ENCODE results near the gene FCMR. TPM values are rescaled to one million over a fixed set of nuclear protein-coding genes. Genes with fewer than 3 reads are reported as not detected.

The FCMR gene
- total RNA-seq, 4 donors from 2014 or later = 1.2 to 5.2 (median 3.0) TPM

GRCh38 chr1:206904423-206905142 is 17.2 kb downstream of the FCMR start:
- 89 to 91% methylated on average over 10 of the region's 10 CpGs for WGBS, 2 donors
- Histone ChIP-seq H3K27me3 (no peaks in the 10 kb centered on the region), H3K4me1 (peaks cover 5 to 16% of the 10 kb centered on the region in 2 donors), H3K36me3 (no peaks in the 10 kb centered on the region), H3K9me3 (no peaks in the 10 kb centered on the region), H3K27ac (no peak overlapping the region), H3K4me3 (replicated peaks in 1 of 3) (no peak overlapping the region)
- DNase-seq = no peak
- TF ChIP-seq CTCF (IDR thresholded peaks at IDR 0.05) = no peak
- no peak for TF ChIP-seq POLR2A (IDR thresholded peaks at IDR 0.05)
- intact Hi-C loops (cut with DNase I) = loop anchor here (10.0 kb wide), 1 partner anchor 100 kb away; no protein-coding TSS in a partner anchor

GRCh38 chr1:206903687-206904086 is 18.1 kb downstream of the FCMR start:
- Histone ChIP-seq H3K27me3 (no peaks in the 10 kb centered on the region), H3K4me3 (replicated peaks in 1 of 3) (no peak overlapping the region), H3K9me3 (no peaks in the 10 kb centered on the region), H3K36me3 (no peaks in the 10 kb centered on the region), H3K4me1 (peaks cover 2 to 14% of the 10 kb centered on the region in 2 donors), H3K27ac (no peak overlapping the region)
- DNase-seq = no peak
- intact Hi-C loops (cut with DNase I) = loop anchor here (10.0 kb wide), 1 partner anchor 99 kb away; no protein-coding TSS in a partner anchor
- WGBS, 2 donors = 80 to 90% methylated on average over 2 of the region's 2 CpGs
- TF ChIP-seq CTCF (IDR thresholded peaks at IDR 0.05) = no peak
- TF ChIP-seq POLR2A (IDR thresholded peaks at IDR 0.05) = no peak

DNA sequence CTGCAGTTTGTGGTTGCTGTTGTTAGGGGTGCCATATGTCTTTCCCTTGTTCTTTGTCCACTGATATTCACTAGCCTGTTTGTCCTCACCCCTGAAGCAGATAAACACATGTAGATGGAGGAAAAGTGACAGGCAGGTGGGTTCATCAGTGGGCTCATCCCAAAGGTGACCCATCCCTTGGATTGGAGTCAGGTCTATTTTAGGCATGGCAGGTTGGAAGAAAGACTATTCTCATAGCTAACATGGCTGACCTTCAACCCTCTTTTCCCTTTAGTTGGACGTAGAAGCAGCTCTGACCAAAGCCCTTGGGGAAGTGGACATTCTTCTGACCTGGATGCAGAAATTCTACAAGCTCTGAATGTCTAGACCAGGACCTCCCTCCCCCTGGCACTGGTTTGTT is 19.0 kb downstream of the FCMR start:
- H3K9me3 ChIP-seq = no peaks in the 10 kb centered on the region
- no peak for TF ChIP-seq CTCF (IDR thresholded peaks at IDR 0.05)
- no peak for TF ChIP-seq POLR2A (IDR thresholded peaks at IDR 0.05)
- no peak overlapping the region for H3K4me3 ChIP-seq (replicated peaks in 1 of 3)
- DNase-seq = no peak
- H3K36me3 ChIP-seq = no peaks in the 10 kb centered on the region
- H3K27me3 ChIP-seq = no peaks in the 10 kb centered on the region
- H3K27ac ChIP-seq = no peak overlapping the region
- 81 to 100% methylated on average over 1 of the region's 1 CpG for WGBS, 2 donors
- intact Hi-C loops (cut with DNase I) = loop anchor here (10.0 kb wide), 1 partner anchor 98 kb away; no protein-coding TSS in a partner anchor
- H3K4me1 ChIP-seq = peaks cover 0 to 11% of the 10 kb centered on the region in 2 donors

GRCh38 chr1:206901944-206902343 is 19.8 kb downstream of the FCMR start:
- TF ChIP-seq CTCF (IDR thresholded peaks at IDR 0.05) (no peak), POLR2A (IDR thresholded peaks at IDR 0.05) (no peak)
- Histone ChIP-seq H3K27me3 (no peaks in the 10 kb centered on the region), H3K9me3 (no peaks in the 10 kb centered on the region), H3K27ac (no peak overlapping the region), H3K36me3 (no peaks in the 10 kb centered on the region), H3K4me1 (peaks cover 0 to 11% of the 10 kb centered on the region in 2 donors), H3K4me3 (replicated peaks in 1 of 3) (no peak overlapping the region)
- DNase-seq = no peak
- WGBS, 2 donors = 89 to 94% methylated on average over 6 of the region's 6 CpGs
- intact Hi-C loops (cut with DNase I) = loop anchor here (10.0 kb wide), 1 partner anchor 97 kb away; no protein-coding TSS in a partner anchor

DNA sequence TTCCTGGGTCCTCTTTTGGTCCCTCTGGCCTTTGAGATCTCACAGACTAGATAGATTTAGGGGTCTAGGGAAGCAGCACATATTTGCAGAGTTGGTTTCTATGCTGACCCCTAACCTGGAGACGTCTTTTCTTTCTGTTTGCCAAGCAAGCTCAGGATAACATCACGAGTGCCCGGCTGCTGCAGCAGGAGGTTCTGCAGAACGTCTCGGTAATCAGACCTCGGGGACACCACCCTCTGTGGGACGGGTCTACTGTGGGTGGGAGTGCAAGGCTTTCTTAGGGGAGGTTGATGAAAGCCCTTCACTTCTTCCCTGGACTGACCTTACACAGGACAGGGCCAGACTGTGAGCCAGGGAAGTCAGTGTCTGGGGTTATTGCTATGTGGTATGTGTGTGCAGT is 21.6 kb downstream of the FCMR start:
- H3K4me3 ChIP-seq (replicated peaks in 1 of 3) = no peak overlapping the region
- no peaks in the 10 kb centered on the region for H3K36me3 ChIP-seq
- intact Hi-C loops (cut with DNase I) = loop anchor here (10.0 kb wide), 1 partner anchor 95 kb away; no protein-coding TSS in a partner anchor
- no peak for TF ChIP-seq POLR2A (IDR thresholded peaks at IDR 0.05)
- no peak overlapping the region for H3K27ac ChIP-seq
- DNase-seq = no peak
- no peaks in the 10 kb centered on the region for H3K9me3 ChIP-seq
- 83 to 88% methylated on average over 7 of the region's 7 CpGs for WGBS, 2 donors
- peaks cover 0 to 20% of the 10 kb centered on the region in 2 donors for H3K4me1 ChIP-seq
- no peaks in the 10 kb centered on the region for H3K27me3 ChIP-seq

Data from thyroid gland (tissue), 4 donors.